Left lung (tissue), 10 donors: Measurements from ENCODE around the gene CCL3. TPM values are rescaled to one million over a fixed set of nuclear protein-coding genes. Genes with fewer than 3 reads are reported as not detected.
"Not testable (repeated sequence)": the region's sequence is repeated elsewhere in the genome, so short reads cannot be mapped to it uniquely, and the experiment has no call there.

ENCODE experiments used
- ATAC-seq: fragments of 200-7000 bp; cut with Tn5 transposase; one replicate; pipeline ENCODE4 v1.9.1; 2020; ENCODE audit warnings: moderate library complexity
- DNase-seq, 4 donors: peaks; one replicate each; pipeline ENCODE4 v3.0.0-alpha.2; 2013 to 2020
- H3K27ac ChIP-seq, 2 donors: fragments of 200-600 bp; sonication (generic) in 1 of 2; one replicate each; pipeline versions ENCODE4 v1.5.0 to v1.8.0; 2020 to 2021
- H3K27me3 ChIP-seq, 2 donors: fragments of 200-600 bp; sonication (generic) in 1 of 2; one replicate each; pipeline versions ENCODE4 v1.5.0 to v1.8.0; 2020 to 2021
- H3K36me3 ChIP-seq, 2 donors: fragments of 200-600 bp; sonication (generic) in 1 of 2; one replicate each; pipeline versions ENCODE4 v1.5.0 to v1.8.0; 2020 to 2021
- H3K4me1 ChIP-seq, 2 donors: fragments of 200-600 bp; one replicate each; pipeline ENCODE4 v1.8.0; 2021
- H3K4me3 ChIP-seq, 2 donors: fragments of 200-600 bp; sonication (generic) in 1 of 2; one replicate each; pipeline versions ENCODE4 v1.5.0 to v1.8.0; 2020 to 2021; ENCODE audit warnings: mild to moderate bottlenecking in 1 of 2
- H3K9me3 ChIP-seq, 2 donors: fragments of 200-600 bp; sonication (generic) in 1 of 2; one replicate each; pipeline versions ENCODE4 v1.5.0 to v1.8.0; 2020 to 2021
- intact Hi-C, 2 donors: fragments of 100-400 bp; cut with DNase I; formaldehyde crosslinking; loops; one replicate each; pipeline versions ENCODE4 v1.11.2 to v1.14.2; 2022
- polyA plus RNA-seq, 6 donors: library from polyadenylated mRNA; unstranded; fragments of 120-200 nt; gene quantifications; one replicate each; pipeline ENCODE4 v1.2.1, GENCODE V29; 2013; ENCODE audit not compliant: insufficient read length in 6 of 6
- total RNA-seq, 2 donors: library from RNA; stranded (reverse); fragmentation: NEBNext Ultra II Directional; extraction: Animal tissue kit (Norgen Biotek cat#: 25700); gene quantifications; one replicate each; pipeline ENCODE4 v1.2.1, GENCODE V29; 2021
- TF ChIP-seq, protein P1 (sequence below), 2 donors: fragments of 200-600 bp; sonication (generic) in 1 of 2; IDR thresholded peaks; one replicate each; pipeline versions ENCODE4 v1.5.0 to v1.8.0; 2021; ENCODE audit warnings: antibody characterized with exemption in 2 of 2
- donor health status: DM: no; HTN: yes; CAD: no.
- donor health status: DM: no; HTN: no; CAD: no.

The CCL3 gene
- total and polyA plus RNA-seq, 8 donors, result 2.0 to 40.9 (median 10.2) TPM

DNA sequence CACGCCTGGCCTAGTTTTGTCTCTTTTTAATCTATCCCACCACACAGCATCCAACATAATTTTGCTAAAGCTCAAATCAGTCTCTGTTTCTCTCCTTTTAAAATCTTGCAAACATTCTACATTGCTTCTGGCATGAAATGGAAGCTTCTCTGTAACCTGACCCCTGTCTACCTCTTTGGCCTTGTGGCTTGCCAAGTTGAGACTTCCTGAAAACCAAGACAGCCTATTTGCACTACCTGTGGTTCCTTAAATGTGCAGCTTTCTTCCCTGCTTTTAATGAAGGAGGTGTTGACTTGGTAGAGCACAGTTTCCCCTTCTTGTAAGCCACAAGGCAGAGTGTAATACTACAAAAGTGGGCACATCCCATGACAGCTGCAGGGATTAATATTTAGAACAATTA lies 6.0 kb upstream of the CCL3 start:
- Histone ChIP-seq H3K27ac (no peak overlapping the region), H3K4me3 (no peak overlapping the region), H3K27me3 (no peaks in the 10 kb centered on the region), H3K9me3 (no peaks in the 10 kb centered on the region), H3K4me1 (peaks cover 0 to 15% of the 10 kb centered on the region in 2 donors), H3K36me3 (no peaks in the 10 kb centered on the region)
- ATAC-seq (no peak), DNase-seq (no peak)
- TF ChIP-seq, protein P1, sequence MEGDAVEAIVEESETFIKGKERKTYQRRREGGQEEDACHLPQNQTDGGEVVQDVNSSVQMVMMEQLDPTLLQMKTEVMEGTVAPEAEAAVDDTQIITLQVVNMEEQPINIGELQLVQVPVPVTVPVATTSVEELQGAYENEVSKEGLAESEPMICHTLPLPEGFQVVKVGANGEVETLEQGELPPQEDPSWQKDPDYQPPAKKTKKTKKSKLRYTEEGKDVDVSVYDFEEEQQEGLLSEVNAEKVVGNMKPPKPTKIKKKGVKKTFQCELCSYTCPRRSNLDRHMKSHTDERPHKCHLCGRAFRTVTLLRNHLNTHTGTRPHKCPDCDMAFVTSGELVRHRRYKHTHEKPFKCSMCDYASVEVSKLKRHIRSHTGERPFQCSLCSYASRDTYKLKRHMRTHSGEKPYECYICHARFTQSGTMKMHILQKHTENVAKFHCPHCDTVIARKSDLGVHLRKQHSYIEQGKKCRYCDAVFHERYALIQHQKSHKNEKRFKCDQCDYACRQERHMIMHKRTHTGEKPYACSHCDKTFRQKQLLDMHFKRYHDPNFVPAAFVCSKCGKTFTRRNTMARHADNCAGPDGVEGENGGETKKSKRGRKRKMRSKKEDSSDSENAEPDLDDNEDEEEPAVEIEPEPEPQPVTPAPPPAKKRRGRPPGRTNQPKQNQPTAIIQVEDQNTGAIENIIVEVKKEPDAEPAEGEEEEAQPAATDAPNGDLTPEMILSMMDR (IDR thresholded peaks at IDR 0.05), result no peak
- intact Hi-C loops, result no loop called here

DNA sequence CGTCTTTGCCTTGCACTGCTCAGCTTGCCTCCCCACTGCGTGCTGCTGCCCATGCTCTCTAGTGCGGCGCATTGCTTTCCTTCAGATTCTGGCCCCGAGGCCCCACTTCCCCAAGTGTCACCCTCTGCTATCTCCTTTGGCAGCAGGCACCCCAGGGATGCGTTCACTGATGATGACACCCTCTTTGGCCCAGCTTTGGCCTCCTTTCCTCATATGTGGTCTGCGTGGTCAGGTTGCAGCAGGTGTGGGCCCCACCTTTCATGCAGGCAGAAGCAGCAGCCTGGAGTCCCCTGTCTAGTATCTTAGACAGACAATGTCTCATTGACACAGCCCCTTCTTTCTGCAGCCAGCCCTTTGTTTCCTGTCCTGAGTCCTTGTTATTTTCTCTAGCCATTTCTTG lies 4.8 kb upstream of the CCL3 start:
- Histone ChIP-seq H3K27ac (no peak overlapping the region), H3K36me3 (no peaks in the 10 kb centered on the region), H3K4me3 (no peak overlapping the region), H3K9me3 (no peaks in the 10 kb centered on the region), H3K4me1 (peaks cover 0 to 26% of the 10 kb centered on the region in 2 donors), H3K27me3 (no peaks in the 10 kb centered on the region)
- TF ChIP-seq, protein P1 (IDR thresholded peaks at IDR 0.05), result no peak
- ATAC-seq (no peak), DNase-seq (no peak)
- intact Hi-C loops, result no loop called here

- ATAC-seq (no peak), DNase-seq (no peak)
- TF ChIP-seq, protein P1 (IDR thresholded peaks at IDR 0.05), result no peak
- H3K9me3 ChIP-seq, result no peaks in the 10 kb centered on the region
- H3K27me3 ChIP-seq, result no peaks in the 10 kb centered on the region
- H3K4me1 ChIP-seq, result peaks cover 0 to 29% of the 10 kb centered on the region in 2 donors
- no peaks in the 10 kb centered on the region for H3K36me3 ChIP-seq
- no peak overlapping the region for H3K4me3 ChIP-seq
- intact Hi-C loops, result no loop called here
- H3K27ac ChIP-seq, result no peak overlapping the region
Measured at GRCh38 chr17:36094232-36094631, 4.3 kb upstream of the CCL3 start.

DNA sequence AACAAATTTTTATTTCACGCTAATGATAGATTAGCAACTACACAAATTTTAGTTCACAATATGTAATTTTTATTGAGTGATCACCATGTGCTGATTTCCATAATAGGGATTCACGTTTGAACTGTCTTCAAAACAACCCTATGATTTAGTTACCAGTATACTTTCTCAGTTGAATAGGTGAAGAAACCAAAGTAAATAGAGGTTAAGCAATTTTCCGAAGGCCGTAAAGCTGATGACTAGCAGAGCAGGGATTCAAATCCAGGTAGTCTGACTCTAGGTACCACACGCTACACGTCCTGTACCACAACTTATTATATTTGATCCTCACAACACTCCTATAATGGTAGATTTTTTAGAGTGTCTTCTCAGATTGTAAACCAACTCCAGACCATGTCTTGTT lies 2.8 kb upstream of the CCL3 start:
- DNase-seq, H3K4me3 ChIP-seq, ATAC-seq, H3K9me3 ChIP-seq, H3K27me3 ChIP-seq, intact Hi-C loops, H3K36me3 ChIP-seq, H3K27ac ChIP-seq: not testable (repeated sequence)
- H3K4me1 ChIP-seq, result peaks cover 0 to 37% of the 10 kb centered on the region in 2 donors

DNA sequence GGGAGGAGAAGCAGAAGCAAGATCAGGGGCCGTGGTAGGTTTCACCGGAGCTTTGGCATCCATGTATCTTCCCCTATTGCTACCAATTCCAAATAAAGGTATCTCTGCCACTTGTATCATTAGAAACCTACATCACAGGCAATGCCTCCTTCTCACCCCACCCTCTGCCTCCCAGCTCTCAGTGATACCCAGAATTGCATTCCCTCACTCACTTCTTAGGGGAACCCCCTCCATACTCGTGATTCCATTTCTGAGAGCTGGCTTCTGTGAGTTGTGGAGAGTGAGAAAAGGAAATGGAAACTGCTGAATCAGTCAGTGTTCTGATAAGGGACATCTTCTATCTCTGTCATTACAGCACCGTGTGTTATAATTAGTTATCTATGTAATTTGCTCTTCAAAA lies 2.3 kb upstream of the CCL3 start:
- Histone ChIP-seq H3K27me3 (no peaks in the 10 kb centered on the region), H3K9me3 (no peaks in the 10 kb centered on the region), H3K36me3 (no peaks in the 10 kb centered on the region), H3K27ac (no peak overlapping the region), H3K4me1 (peaks cover 0 to 37% of the 10 kb centered on the region in 2 donors), H3K4me3 (no peak overlapping the region)
- ATAC-seq, result no peak
- DNase-seq, result no peak
- intact Hi-C loops, result no loop called here
- TF ChIP-seq, protein P1 (IDR thresholded peaks at IDR 0.05), result no peak

DNA sequence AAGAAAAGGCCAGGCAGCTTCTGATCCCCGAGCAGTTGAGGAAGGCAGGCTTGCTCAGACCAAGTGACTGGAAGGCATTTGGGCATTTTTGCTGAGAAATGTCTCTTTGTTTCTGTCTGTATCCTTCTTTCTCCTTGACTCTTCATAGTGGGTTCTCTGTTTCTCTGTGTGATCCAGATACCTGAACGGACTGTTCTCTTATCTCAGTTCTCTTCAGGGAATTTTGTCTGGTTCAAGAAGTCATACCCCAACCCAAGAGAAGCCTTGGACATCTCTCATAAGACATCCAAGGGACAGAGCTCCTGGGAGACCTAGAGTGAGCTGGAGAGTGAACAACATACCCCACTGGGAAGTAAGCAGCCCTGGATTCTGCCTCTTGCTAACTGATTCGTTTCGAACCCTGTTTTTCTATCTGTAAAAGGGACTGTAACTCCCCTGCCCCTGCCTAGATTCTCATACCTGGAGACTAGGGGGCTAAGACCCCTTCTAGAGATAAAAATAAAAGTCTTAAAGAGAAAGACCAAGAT lies 541 bp downstream of the CCL3 start:
- Histone ChIP-seq H3K27ac (peak overlapping the region in 1 of 2 donors; percentile 59), H3K9me3 (no peaks in the 10 kb centered on the region), H3K27me3 (no peaks in the 10 kb centered on the region), H3K4me3 (peak overlapping the region in 1 of 2 donors; percentile 28), H3K36me3 (no peaks in the 10 kb centered on the region), H3K4me1 (peaks cover 3 to 57% of the 10 kb centered on the region in 2 donors)
- no peak for DNase-seq
- ATAC-seq, result no peak
- TF ChIP-seq, protein P1 (IDR thresholded peaks at IDR 0.05), result no peak
- intact Hi-C loops, result no loop called here
